Aortic smooth muscle cell (primary cell): ENCODE data around the gene MYH10. TPM values are rescaled to one million over a fixed set of nuclear protein-coding genes. Genes with fewer than 3 reads are reported as not detected.

Experiments used
- total RNA-seq: library from RNA; depleted of rRNA; stranded (reverse); fragments of >200 nt; gene quantifications from 2 replicates; pipeline ENCODE4 v1.2.3, GENCODE V29; 2014

Gene MYH10
- total RNA-seq, result 135 and 200 TPM in 2 replicates

GRCh38 chr17:8630227-8630801 lies at the start of gene MYH10:
TSS of gene MYH10 (minus strand) at chr17:8630725. CDS start at chr17:8623246, 7,479 bp downstream.

GRCh38 chr17:8435245-8436168 lies 195.0 kb downstream of the MYH10 start, which contains the start of gene NDEL1:
TSS of gene NDEL1 (plus strand) at chr17:8435884. CDS start at chr17:8444272, 8,388 bp downstream.

Other genes with a start within 250 kb of the MYH10 start
- gene RPL26, start 247.5 kb downstream of the MYH10 start, total RNA-seq, result 3,211 and 3,528 TPM in 2 replicates
- not detected in 2 replicates for gene RNF222, start 232.9 kb downstream of the MYH10 start, total RNA-seq
- gene NDEL1, start 194.8 kb downstream of the MYH10 start, total RNA-seq, result 56.8 and 64.8 TPM in 2 replicates
- 0.06 and 0.13 TPM in 2 replicates for gene CCDC42, start 114.1 kb upstream of the MYH10 start, total RNA-seq
- gene SPDYE4, start 127.8 kb upstream of the MYH10 start, total RNA-seq, result not detected in 2 replicates
- not detected in 2 replicates for gene MFSD6L, start 168.6 kb upstream of the MYH10 start, total RNA-seq
- not detected in 2 replicates for gene PIK3R6, start 236.9 kb upstream of the MYH10 start, total RNA-seq